GM13976 (cell line): Measurements from ENCODE around the gene MPDZ.

ENCODE experiments used
- DNase-seq: peaks from one replicate; pipeline ENCODE4 v3.0.0; 2012; ENCODE audit warnings: low spot score
- in situ Hi-C: fragments of 300-500 bp; cut with MboI; formaldehyde crosslinking; loops from one replicate; pipeline ENCODE4 v1.12.0; 2022; ENCODE audit warnings: low sequenced_read_pairs, mixed read lengths, inconsistent platforms; ENCODE audit not compliant: unreplicated experiment
- TF ChIP-seq, protein P1 (sequence below): IDR thresholded peaks from 2 replicates; pipeline ENCODE4 v1.5.1; 2012; ENCODE audit warnings: borderline replicate concordance, mild to moderate bottlenecking; ENCODE audit not compliant: insufficient read depth; ENCODE audit errors: extremely low read depth, missing control alignments, control extremely low read depth

The MPDZ gene

DNA sequence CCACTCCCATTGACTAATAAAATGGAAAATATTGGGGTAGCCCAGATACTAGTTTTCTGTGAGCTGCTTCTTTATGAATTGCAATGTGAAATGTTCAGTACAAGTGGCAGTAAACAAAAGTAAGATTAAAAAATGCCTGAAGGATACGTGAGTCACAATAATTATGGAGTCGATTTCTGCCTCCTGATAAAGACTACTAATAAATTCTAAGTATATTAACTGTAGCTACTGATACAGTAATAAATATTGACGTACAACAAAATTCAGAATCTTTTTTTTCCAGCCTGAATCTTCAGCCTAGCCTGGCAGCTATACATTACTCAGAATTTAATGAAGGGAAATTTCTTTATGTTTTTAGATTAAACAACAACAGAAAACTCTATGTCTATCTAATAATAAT lies 218.1 kb downstream of the MPDZ start:
- TF ChIP-seq, protein P1, sequence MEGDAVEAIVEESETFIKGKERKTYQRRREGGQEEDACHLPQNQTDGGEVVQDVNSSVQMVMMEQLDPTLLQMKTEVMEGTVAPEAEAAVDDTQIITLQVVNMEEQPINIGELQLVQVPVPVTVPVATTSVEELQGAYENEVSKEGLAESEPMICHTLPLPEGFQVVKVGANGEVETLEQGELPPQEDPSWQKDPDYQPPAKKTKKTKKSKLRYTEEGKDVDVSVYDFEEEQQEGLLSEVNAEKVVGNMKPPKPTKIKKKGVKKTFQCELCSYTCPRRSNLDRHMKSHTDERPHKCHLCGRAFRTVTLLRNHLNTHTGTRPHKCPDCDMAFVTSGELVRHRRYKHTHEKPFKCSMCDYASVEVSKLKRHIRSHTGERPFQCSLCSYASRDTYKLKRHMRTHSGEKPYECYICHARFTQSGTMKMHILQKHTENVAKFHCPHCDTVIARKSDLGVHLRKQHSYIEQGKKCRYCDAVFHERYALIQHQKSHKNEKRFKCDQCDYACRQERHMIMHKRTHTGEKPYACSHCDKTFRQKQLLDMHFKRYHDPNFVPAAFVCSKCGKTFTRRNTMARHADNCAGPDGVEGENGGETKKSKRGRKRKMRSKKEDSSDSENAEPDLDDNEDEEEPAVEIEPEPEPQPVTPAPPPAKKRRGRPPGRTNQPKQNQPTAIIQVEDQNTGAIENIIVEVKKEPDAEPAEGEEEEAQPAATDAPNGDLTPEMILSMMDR = no peak
- in situ Hi-C loops = no loop called here
- no peak for DNase-seq
